Fibroblast of skin of back (primary cell): Measurements from ENCODE around the gene CRADD.
"Not testable (repeated sequence)": the region's sequence is repeated elsewhere in the genome, so short reads cannot be mapped to it uniquely, and the experiment has no call there.

Experiments used
- DNase-seq: peaks from one replicate; pipeline ENCODE4 v3.0.0-alpha.2; 2013

Gene CRADD

DNA sequence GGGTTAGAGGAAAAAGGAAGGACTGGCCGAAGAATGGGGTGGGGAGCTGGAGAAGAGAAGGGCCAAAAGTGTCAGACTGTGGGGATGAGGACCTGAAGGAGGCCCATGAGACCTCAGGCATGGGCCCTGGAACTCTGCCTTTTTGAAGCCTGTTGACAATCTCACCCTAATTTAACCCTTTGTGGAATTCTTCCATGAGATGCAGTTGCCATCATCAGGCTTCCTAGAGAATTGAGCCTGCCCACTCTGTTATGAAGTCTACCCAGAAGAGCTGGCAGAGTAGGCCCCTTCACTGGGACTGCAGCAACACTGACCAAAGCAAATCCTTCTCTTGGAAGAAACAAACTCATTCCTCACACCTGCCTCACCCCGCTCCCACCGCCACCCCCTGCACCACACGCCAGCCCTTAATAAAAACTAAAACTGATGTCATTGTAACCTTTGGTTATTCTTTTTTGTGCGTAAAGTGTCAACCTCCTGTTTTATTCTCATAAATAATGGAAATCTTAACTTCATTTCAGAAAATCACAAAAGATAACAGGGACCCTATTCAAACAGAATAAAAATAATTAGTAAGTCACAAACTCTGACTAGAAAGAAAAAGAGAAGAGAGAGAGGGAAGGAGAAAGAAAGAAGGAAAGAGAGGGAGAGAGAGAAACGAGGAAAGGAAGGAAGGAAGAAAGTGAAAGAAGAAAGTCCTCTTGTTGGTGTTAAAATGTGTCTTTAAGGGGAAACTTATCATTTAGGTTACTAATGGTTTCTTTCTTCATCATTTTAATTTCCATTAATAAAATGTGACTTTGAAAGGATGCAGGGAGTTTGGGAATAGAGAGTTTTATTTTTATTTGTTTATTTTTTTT, 61.3 kb downstream of the CRADD start:
- DNase-seq: no peak

DNA sequence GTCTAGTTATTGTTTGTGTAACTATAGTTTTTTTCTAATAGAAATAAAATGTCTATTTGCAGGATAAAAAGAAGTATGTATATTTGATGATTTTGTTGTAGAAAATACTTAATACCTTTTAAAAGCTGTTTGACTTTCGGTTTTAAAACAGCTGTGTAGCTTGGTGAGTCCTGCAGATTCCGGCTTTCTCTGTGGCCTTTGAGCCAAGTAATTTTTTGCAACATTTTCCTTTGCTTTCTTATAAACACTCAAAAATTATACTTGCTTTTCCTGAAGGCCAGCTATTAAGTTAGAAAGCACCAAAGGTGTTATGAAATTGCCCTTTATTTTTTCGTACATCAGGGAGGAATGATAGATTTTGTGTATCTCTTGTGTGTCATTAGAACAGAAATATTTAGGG, 63.6 kb downstream of the CRADD start:
- no peak for DNase-seq

DNA sequence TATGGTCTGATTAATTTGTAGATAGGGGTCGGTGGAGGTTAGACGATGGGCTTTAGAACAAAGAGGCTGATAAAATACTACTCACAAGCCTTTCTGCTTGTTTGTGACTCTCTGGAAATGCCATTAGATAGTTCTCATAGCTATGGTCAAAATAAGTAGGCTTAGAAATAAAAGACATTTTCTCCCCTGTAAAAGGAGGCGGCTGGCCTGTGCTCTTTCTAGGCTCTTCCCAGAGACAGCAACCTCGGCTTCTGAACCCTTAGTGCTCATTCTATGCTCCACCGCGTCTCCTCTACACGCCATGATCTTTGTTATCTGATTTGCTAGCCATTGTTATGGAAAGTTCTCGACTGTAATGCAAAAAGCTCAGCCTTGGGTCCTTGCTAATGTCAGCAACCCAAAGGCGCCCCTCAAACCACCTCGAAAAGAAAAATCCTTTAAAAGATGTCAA, 64.5 kb downstream of the CRADD start:
- no peak for DNase-seq

DNA sequence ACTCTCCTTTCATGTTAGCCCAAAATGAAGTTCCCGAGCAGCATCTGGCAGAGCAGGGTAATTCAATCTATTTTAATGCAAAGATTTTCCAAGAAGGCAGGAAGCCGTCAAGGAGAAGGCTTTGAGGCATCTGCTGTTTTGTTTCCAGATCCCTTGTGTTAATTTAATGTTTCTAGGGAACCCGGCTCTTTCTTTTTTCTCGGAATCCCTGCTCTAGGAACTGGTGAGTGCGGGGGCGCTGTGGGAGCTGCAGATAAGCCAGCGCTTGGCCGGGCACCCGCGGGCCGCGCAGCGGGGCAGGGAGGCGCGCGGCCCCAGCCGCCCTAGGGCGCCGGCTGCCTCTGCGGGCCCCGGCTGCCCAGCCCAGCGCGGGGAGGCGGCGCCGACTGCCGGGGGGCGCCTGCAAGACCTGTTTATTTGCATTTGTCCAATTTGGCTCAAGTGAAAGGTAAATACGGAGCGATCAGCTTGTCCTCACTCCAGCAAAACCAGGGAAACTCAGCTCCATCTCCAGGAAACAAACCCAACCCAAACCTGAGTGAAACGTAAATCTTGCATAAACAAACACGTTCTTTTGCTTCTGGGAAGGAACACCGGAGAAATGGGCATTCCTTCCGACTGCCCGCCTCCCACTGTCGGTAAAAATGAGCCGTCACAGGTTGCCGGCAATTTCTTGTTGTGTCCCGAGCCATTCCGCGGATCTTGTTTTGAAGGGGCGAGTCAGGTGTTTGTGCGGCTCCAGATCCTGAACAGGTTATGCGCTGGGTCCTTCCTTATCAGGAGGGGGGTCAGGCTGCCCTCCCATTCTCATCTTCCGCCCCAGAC, 65.1 kb downstream of the CRADD start:
- peak; percentile 65 for DNase-seq

GRCh38 chr12:93743229-93743998, 66.2 kb downstream of the CRADD start:
- no peak for DNase-seq

DNA sequence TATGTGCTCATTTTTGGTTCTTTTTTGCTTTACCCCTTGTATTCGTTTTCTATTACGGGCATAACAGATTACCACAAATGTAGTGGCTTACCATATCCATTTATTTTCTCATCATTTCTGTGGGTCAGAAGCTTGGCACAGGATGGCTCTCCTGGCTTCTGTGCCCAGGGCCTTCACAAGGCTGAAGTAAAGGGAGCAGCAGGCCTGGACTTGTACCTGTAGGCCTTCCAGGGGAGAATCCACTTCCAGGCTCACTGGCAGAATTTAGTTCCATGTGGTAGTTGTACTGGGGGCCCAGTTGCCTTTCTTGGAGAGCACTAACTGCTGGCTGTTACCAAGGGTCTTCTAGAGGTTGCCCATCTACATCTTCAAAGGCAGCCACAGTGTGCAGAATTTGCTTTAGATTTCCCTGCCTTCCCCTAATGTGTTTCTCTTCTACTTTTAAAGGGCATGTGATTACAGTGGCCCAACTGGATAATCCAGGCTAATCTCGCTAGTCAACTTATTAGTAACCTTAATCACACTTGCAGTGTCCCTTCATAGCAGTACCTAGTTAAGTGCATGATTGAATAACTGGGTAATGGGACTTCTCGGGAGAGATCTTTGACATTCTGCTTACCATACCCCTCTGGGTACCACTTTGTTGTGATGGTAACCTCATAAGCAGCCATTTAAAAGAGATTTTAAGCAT, 67.0 kb downstream of the CRADD start:
- no peak for DNase-seq

DNA sequence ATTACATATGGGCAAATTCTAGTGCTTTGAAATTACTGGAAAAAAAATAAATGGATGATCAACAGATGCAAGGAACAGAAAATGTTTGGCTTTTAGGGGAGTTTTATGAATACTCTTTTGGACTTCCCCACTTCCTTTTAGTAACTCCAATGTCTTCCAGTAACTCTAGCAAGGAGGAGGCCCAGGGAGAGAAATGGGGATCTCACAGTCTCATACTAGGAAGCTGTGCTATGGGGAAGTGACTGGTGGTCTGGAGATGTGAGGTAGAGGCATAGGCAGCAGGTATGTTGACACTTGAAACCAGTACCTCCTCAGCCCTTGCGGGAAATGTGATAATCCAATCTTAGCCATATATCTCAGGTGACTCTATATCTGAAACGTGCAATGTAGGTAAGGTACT, 68.1 kb downstream of the CRADD start:
- DNase-seq: no peak

DNA sequence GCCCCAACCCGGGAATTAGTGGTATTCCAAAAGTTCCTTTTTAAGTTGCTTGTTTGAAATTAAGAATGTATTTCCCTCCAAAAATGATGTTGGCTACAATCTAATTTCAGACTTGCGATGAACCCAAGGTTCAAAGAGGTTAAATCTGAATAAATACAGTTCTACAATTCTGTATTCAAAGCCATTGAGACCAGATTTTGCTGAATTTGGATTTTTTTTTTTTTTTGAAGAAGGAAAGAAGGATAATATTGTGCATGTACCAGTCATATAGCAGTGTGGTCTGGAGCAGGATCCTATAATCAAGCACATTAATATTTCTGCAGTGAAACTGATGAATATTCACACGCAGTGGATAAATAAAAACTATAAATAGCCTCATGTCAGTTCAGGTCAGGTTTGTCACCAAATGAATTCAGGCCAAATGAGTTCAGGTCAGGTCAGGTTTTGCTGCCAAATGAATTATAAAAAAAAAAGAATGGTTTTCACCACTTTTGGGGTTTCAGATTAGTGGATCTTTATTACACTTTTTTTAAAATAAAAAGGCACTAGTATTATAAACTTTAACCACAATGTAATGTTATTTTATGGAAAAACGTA, 69.5 kb downstream of the CRADD start:
- DNase-seq: no peak

DNA sequence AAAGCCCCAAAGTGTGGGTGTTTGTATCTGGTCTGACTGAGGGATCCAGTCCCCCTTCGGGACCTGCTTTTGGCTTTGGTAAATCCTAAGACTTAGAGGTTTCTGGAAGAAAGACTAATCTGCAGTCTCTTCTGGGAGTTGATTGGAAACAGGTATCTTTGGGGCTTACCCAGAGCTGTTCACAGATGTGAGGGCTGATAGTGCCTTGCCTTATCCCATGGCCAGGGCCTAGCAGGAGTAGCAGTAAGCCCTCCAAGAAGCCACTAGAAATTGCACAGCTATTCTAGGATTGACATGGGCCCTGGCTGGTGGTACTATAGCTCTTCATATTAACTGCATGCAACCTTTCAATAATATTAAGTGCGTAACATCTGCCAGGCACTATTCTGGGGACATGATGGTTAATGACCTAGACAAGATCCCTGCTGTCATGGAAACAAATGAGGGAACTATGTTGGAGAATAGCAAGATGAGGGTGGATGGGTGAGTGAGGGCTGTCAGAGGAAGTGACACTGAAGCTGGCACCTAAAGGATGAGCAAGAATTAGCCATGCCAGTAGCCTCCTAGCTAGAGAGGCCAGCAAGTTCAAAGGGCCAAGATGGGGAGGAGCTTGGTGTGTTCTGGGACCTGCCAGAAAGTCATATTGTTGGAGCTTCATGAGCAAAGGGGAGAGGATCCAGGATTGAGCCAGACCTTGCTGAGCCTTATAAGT, 71.7 kb downstream of the CRADD start:
- no peak for DNase-seq

DNA sequence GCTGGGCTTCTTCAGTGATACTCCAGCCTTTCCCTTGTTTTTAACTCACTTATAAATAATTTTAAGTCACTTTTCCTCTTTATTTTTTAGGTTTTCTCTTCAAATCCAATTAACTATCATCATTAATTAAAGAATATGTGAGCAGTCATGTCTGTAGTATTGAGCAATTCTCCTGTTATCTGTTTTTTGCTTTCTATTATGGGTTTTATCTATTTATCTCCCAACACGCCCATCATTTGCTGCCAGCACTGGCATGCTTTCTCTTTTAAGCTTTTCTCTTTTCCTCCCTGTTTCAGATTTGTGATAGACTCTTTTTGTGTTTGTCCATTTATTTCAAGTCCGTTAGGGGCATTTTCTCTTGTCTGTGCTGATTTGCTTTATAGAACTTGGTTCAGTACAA, 72.3 kb downstream of the CRADD start:
- no peak for DNase-seq

DNA sequence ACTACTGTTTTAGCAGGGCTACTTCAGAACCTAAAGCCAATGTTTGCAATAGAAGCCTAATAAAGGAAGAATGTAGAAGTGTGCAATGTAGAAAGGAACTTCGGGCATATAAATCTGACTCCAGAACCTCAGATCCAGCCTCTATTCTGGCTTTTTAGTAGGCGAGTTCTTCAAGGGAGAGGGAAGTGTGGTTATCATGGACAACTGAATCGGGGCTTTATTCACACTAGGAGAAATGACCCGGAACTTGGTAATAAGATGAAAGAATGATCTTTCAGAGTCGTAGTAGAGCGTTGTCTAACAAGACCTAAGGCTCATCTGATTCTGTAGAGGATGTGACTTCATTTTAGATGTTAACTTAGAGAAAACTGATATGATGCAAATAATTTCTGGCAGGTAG, 72.9 kb downstream of the CRADD start:
- DNase-seq: no peak

- DNase-seq: peak; percentile 87
Observed at GRCh38 chr12:93751864-93752610, 74.9 kb downstream of the CRADD start.

GRCh38 chr12:93753285-93753684, 76.1 kb downstream of the CRADD start:
- DNase-seq: no peak

DNA sequence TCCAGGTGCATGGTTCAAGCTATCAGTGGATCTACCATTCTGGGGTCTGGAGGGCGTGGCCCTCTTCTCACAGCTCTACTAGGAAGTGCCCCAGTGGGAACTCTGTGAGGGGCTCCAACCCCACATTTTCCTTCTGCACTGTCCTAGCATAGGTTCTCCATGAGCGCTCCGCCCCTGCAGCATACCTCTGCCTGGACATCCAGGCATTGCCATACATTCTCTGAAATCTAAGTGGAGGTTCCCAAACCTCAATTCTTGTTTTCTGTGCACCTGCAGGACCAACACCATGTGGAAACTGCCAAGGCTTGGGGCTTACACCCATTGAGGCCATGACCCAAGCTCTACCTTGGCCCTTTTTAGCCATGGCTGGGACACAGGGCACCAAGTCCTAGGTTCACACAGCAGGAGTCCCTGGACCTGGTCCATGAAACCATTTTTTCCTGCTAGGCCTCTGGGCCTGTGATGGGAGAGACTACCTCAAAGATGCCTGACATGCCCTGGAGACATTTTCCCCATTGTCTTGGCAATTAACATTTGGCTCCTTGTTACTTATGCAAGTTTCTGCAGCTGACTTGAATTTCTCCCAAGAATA, 76.8 kb downstream of the CRADD start:
- DNase-seq: no peak

DNA sequence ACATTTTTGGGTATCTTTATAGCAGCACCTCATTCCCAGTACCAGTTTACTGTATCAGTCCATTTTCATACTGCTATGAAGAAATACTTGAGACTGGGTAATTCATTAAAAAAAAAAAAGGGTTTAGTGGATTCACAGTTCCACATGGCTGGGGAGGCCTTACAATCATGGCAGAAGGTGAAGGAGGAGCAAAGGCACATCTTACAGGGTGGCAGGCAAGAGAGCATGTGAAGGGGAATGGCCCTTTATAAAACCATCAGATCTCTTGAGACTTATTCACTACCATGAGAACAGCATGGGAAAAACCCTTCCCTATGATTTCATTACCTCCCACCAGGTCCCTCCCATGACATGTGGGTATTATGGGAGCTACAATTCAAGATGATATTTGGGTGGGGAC, 77.7 kb downstream of the CRADD start:
- not testable (repeated sequence) for DNase-seq

GRCh38 chr12:93756288-93756687, 79.1 kb downstream of the CRADD start:
- DNase-seq: no peak

DNA sequence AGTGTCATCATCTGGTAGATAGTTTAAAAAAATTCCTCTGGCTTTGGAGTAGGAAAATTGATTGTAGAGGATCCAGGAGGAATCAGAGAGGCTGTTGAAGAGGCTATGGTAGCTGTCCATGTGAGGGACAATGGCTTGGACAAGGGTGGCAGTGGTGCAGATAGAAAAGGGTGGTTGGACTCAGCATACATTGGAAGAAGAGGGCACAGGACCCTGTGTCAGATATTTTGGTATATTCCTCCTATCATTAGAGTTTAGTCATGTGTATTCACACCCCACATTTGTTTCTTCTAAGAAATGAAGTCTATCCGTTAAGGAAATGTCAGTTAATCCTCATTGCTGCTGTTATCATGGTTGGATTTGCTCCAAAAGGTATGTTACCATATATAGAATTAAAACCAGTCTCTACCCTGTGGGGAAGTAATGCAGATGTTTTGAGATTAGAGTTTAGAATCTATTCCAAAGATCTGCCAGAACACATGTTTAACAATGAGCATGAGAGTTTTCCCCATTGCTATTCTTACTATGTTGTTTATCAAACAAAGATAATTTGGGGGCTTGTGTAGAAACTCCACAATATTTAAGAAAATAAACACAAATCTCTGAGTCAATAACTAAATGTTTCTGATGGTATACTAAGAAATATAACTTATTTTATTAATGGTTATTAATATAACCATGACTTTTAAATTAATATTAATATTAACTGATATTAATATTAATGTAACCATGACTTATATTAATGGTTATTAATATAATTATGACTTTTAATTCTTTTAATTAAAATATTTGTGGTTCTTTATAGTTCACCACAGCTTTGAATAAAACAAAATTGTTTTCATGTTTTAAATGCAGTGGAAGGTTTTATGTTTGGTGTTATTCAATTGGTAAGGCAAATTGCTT, 80.9 kb downstream of the CRADD start:
- DNase-seq: no peak

GRCh38 chr12:93758801-93759373, 81.7 kb downstream of the CRADD start:
- no peak for DNase-seq
